ENCODE data around the gene ABHD1. TPM values are rescaled to one million over a fixed set of nuclear protein-coding genes. Genes with fewer than 3 reads are reported as not detected.
A peak's percentile ranks its signal among the peaks of the same experiment; 100 is the strongest.
"Not testable (repeated sequence)": the region's sequence is repeated elsewhere in the genome, so short reads cannot be mapped to it uniquely, and the experiment has no call there.

Gene ABHD1
- total RNA-seq, 2 experiments from 2014 or later = 0.44 to 0.54 TPM

DNA sequence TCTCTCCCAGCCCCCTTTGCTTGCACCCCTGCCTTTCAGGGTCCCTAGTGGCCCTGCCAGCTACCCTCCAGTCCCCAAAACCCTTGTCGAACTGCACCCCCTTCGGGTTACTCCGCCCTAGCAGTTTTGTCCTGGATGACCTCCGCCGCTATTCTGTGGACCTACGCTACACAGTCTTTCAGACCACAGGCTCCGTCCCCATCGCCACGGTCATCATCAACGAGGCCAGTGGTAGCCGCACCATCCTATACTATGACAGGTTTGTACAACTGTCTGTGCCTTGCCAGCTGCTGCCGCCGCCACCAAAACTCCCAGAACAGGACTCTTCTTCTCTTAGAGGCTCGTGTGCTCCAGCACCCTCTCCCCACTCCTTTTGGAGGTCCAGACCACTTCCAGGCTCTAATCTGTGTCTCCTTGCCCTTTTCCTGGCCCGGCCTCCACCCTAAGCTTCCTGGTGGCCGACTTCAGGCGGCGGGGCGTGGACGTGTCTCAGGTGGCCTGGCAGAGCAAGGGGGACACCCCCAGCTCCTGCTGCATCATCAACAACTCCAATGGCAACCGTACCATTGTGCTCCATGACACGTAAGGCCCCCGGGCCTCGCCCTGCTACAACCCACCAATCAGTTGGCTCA, 29.1 kb upstream of the ABHD1 start:
- H3K9me3 Mint-ChIP-seq = no peaks in the 10 kb centered on the region
- H3K27ac Mint-ChIP-seq = no peak overlapping the region
- no peaks in the 10 kb centered on the region for H3K36me3 Mint-ChIP-seq
- no peak overlapping the region for H3K4me3 Mint-ChIP-seq
- H3K4me1 Mint-ChIP-seq = peaks cover 13% of the 10 kb centered on the region
- no peak for DNase-seq
- no peaks in the 10 kb centered on the region for H3K27me3 Mint-ChIP-seq

DNA sequence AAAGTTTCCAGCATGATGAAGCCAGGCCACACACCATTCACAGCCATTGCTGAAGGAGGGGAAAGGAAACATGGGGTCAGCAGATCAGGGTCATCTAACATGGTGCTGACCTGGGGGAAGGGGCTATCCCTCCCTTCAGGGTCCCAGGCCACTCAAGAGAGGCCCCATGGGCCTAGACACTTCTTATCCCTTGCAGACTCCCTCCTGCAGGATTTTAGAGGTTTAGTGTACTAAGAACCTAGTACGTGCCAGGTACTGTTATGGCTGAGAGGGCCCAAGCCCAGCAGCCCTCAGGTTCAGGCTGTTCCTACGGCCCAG, 28.2 kb upstream of the ABHD1 start:
- Mint-ChIP-seq H3K27me3 (no peaks in the 10 kb centered on the region), H3K27ac (no peak overlapping the region), H3K4me1 (peaks cover 11% of the 10 kb centered on the region), H3K36me3 (no peaks in the 10 kb centered on the region), H3K9me3 (no peaks in the 10 kb centered on the region), H3K4me3 (no peak overlapping the region)
- no peak for DNase-seq

DNA sequence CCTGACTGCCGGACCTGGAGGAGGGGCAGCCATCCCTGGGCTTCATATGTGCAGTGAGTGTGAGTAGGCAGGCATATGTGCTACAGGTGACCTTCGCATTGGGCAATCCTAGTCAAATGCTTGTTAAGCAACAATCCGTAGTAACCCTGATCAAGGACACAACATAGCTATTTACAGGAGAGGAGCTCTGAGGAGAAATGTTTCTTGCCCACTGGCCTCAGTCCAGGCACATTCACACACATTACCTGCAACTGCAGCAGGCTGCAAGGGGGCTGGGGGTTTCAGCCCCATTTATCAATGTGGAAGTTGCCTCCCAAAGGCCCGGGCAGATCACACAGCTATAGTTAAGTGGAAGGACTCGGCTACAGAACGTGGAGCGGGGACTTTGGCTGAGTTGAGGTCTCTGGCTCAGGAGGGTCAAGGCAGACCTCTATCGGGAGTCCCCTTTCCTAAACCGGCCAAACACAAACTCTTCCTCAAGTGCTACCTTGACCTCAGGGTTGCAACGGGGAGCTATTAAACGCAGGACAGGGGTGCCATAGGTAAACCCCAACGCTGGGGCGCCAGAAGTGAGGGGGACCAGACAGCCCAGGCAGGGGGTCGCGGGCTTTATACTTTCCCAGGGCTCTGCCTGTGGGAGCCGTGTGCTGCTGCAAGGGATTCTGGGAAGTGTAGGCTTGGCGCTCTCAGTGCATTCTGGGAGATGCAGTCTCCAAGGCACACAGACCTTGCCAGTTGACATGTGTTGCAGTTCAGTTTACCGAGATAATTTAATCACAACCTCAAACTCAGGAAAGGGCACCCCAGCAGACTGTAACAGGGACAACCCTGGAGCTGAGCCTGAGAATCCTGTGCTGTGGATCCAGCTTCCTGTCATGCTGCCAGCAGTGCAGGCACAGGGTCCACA, 27.6 kb upstream of the ABHD1 start:
- no peak overlapping the region for H3K27ac Mint-ChIP-seq
- H3K4me1 Mint-ChIP-seq = peaks cover 11% of the 10 kb centered on the region
- H3K9me3 Mint-ChIP-seq = no peaks in the 10 kb centered on the region
- no peaks in the 10 kb centered on the region for H3K36me3 Mint-ChIP-seq
- peak; percentile 39 for DNase-seq
- H3K27me3 Mint-ChIP-seq = no peaks in the 10 kb centered on the region
- H3K4me3 Mint-ChIP-seq = peak overlapping the region; percentile 52

DNA sequence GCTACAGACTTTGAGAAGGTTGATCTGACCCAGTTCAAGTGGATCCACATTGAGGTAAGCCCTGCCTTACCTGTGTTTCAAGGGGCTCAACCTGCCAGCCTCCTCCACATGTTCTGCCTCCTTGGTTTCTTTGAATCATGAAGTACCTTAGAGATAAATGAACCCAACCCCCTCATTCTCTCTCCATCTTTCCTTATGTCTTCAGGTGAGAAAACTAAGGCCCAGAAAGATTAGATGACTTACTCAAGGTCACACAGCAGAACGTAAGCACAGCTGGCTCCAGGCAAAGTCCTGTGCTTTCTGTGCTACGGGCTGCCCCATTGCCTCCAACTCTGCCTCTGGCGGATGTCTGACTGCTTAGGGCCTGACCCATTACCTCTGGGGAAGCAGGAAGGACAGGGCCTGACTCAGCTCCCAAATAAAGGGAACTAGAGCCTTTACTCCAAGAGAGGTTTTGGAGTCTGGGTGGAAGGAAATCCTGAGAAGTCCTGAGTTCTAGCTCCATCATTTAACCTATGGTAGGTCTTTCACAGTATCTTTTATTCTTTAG, 26.8 kb upstream of the ABHD1 start:
- Mint-ChIP-seq H3K4me3 (no peak overlapping the region), H3K27ac (no peak overlapping the region), H3K4me1 (peaks cover 11% of the 10 kb centered on the region), H3K9me3 (no peaks in the 10 kb centered on the region), H3K27me3 (no peaks in the 10 kb centered on the region), H3K36me3 (no peaks in the 10 kb centered on the region)
- no peak for DNase-seq

GRCh38 chr2:27097341-27097740, 26.3 kb upstream of the ABHD1 start:
- H3K4me3 Mint-ChIP-seq = no peak overlapping the region
- H3K36me3 Mint-ChIP-seq = peaks cover 2% of the 10 kb centered on the region
- H3K27ac Mint-ChIP-seq = no peak overlapping the region
- peaks cover 11% of the 10 kb centered on the region for H3K4me1 Mint-ChIP-seq
- no peaks in the 10 kb centered on the region for H3K9me3 Mint-ChIP-seq
- DNase-seq = no peak
- H3K27me3 Mint-ChIP-seq = no peaks in the 10 kb centered on the region

GRCh38 chr2:27099334-27099955, 24.2 kb upstream of the ABHD1 start:
- no peak for DNase-seq
- no peak overlapping the region for H3K4me3 Mint-ChIP-seq
- no peak overlapping the region for H3K27ac Mint-ChIP-seq
- H3K4me1 Mint-ChIP-seq = peaks cover 11% of the 10 kb centered on the region
- H3K36me3 Mint-ChIP-seq = peaks cover 2% of the 10 kb centered on the region
- H3K27me3 Mint-ChIP-seq = no peaks in the 10 kb centered on the region
- H3K9me3 Mint-ChIP-seq = no peaks in the 10 kb centered on the region

- H3K27me3 Mint-ChIP-seq = no peaks in the 10 kb centered on the region
- no peak overlapping the region for H3K27ac Mint-ChIP-seq
- no peak for DNase-seq
- H3K4me1 Mint-ChIP-seq = peaks cover 11% of the 10 kb centered on the region
- no peak overlapping the region for H3K4me3 Mint-ChIP-seq
- no peaks in the 10 kb centered on the region for H3K9me3 Mint-ChIP-seq
- H3K36me3 Mint-ChIP-seq = peaks cover 2% of the 10 kb centered on the region
Measured at GRCh38 chr2:27100036-27100435, 23.6 kb upstream of the ABHD1 start.

DNA sequence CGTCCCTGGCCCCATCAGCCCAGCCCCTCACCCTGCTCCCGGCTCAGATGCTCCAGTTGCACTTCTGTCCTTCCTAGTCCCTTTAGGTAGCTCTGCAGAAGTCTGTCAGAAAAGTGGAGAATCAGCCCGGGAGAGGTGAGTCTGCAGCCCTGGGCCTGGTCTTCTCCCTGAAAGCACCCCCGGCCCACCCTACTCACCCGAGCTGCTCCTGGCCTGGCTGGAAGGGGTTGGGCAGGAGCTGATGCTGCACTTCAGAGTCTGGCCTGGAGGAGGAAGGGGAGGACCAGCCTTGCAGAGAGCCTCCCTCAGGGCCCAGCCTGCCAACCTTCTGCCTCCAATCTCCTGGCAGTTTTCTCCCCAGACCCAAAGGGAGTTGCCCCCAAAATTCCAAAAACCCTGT, 21.3 kb upstream of the ABHD1 start:
- Mint-ChIP-seq H3K27ac (no peak overlapping the region), H3K4me1 (no peaks in the 10 kb centered on the region), H3K27me3 (no peaks in the 10 kb centered on the region), H3K4me3 (no peak overlapping the region), H3K9me3 (no peaks in the 10 kb centered on the region), H3K36me3 (peaks cover 2% of the 10 kb centered on the region)
- no peak for DNase-seq

DNA sequence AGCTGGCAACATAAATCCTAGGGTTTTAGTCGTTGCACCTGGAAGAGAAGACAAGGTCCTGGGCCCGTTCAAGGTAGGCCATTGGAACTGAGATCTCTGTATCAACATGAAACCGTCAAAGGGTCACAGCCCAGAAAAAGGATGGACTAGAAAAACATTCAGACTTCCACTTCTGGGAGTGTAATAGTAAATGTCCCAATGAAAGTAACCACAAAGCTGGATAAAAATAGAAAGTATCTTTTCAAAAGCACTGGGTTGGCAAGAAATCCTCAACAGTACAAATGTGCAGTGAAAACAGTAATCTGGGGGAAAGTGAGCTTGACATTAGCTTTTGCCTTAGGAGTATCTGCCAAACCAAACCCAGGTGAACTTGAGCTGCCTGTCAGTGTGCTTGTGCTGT, 17.6 kb upstream of the ABHD1 start:
- H3K27me3 Mint-ChIP-seq = no peaks in the 10 kb centered on the region
- H3K4me1 Mint-ChIP-seq = no peaks in the 10 kb centered on the region
- no peaks in the 10 kb centered on the region for H3K9me3 Mint-ChIP-seq
- no peak overlapping the region for H3K4me3 Mint-ChIP-seq
- H3K27ac Mint-ChIP-seq = no peak overlapping the region
- H3K36me3 Mint-ChIP-seq = peaks cover 2% of the 10 kb centered on the region
- no peak for DNase-seq

DNA sequence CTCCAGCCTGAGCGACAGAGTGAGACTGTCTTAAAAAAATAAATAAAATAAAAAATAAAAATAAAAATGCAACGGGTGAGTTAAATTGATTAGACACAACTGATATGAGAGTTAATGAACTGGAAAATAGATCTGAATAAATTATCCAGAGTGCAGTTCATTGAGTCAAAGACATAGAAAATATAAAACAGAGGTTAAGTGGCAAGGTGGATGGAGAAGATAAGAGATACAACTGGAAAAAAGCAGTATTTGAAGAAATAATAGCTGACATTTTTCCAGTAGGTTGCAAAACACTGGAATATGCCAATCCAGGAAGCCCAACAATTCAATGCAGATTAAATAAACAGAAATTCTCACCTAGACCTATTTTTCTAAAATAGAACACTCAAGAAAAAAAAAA, 15.4 kb upstream of the ABHD1 start:
- Mint-ChIP-seq H3K9me3 (no peaks in the 10 kb centered on the region), H3K27me3 (no peaks in the 10 kb centered on the region), H3K4me3 (no peak overlapping the region), H3K27ac (no peak overlapping the region), H3K36me3 (no peaks in the 10 kb centered on the region), H3K4me1 (peaks cover 4% of the 10 kb centered on the region)
- DNase-seq = no peak

DNA sequence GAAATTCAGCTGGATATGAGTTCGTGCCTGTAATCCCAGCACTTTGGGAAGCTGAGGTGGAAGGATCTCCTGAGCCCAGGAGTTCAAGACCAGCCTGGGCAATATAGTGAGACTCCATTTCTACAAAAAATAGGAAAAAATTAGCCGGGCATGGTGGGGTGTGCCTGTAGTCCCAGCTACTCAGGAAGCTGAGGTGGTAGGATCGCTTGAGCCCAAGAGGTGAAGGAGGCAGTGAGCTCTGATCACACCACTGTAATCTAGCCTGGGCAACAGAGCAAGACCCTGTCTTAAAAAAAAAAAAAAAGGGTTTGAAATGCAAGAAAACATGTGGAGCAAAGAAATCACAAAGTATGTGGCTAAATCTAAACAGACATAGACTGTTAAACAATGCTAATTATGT, 14.5 kb upstream of the ABHD1 start:
- Mint-ChIP-seq H3K9me3 (no peaks in the 10 kb centered on the region), H3K27me3 (no peaks in the 10 kb centered on the region), H3K4me3 (no peak overlapping the region), H3K4me1 (peaks cover 4% of the 10 kb centered on the region), H3K36me3 (no peaks in the 10 kb centered on the region), H3K27ac (no peak overlapping the region)
- DNase-seq = no peak

- not testable (repeated sequence) for DNase-seq
Measured at GRCh38 chr2:27110603-27111352, 12.8 kb upstream of the ABHD1 start.

DNA sequence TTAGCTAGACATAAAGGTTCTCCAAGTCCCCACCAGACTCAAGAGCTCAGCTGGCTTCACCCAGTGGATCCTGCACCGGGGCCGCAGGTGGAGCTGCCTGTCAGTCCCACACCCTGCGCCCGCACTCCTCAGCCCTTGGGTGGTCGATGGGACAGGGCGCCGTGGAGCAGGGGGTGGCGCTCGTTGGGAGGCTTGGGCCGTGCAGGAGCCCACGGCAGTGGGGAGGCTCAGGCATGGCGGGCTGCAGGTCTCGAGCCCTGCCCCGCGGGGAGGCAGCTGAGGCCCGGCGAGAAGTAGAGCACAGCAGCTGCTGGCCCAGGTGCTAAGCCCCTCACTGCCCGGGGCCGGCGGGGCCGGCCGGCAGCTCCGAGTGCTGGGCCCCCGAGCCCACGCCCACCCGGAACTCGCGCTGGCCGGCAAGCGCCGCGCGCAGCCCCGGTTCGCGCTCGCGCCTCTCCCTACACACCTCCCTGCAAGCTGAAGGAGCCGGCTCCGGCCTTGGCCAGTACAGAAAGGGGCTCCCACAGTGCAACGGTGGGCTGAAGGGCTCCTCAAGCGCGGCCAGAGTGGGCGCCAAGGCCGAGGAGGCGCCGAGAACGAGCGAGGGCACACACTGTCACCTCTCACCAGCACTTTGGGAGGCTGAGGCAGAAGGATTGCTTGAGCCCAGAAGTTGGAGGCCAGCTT, 12.1 kb upstream of the ABHD1 start:
- not testable (repeated sequence) for DNase-seq, H3K4me1 Mint-ChIP-seq, H3K9me3 Mint-ChIP-seq, H3K4me3 Mint-ChIP-seq, H3K27me3 Mint-ChIP-seq, H3K27ac Mint-ChIP-seq, H3K36me3 Mint-ChIP-seq

More at GRCh38 chr2:27110603-27111352, 12.8 kb upstream of the ABHD1 start:
- not testable (repeated sequence) for H3K27ac Mint-ChIP-seq, H3K4me1 Mint-ChIP-seq, H3K27me3 Mint-ChIP-seq, H3K4me3 Mint-ChIP-seq, H3K36me3 Mint-ChIP-seq, H3K9me3 Mint-ChIP-seq

GRCh38 chr2:27115519-27115918, 8.1 kb upstream of the ABHD1 start:
- Mint-ChIP-seq H3K27me3 (peaks cover 21% of the 10 kb centered on the region), H3K27ac (no peak overlapping the region), H3K4me1 (peaks cover 13% of the 10 kb centered on the region)

More at GRCh38 chr2:27115519-27115918, 8.1 kb upstream of the ABHD1 start:
- H3K9me3 Mint-ChIP-seq = no peaks in the 10 kb centered on the region
- H3K4me3 Mint-ChIP-seq = no peak overlapping the region
- H3K36me3 Mint-ChIP-seq = peaks cover 6% of the 10 kb centered on the region
- no peak for DNase-seq

Data from activated naive CD8-positive, alpha-beta T cell treated with anti-CD3 and anti-CD28 coated beads for 36 hours (primary cell).